Measurements from ENCODE around the gene DIPK2A. TPM values are rescaled to one million over a fixed set of nuclear protein-coding genes. Genes with fewer than 3 reads are reported as not detected.

Gene DIPK2A
- total RNA-seq, 1 experiment from 2014 or later = 14.3 TPM

DNA sequence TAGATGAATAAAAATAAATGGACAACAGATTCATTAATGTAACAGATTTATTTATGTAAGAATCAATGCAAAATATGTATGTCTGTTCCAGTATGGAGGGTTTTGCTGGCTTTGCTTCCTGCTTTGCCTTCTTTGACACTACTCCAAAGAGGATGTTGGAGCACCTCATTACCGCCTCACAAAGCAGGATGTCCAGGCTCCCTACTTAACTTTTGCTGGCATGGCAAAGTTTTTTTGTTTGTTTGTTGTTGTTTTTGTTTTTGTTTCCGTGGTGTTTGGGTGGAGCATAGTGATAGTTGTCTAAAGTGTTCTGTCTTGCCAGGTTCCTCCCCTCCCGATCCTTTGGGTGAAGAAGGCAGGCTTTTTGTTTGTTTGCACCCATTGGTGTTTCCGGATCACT lies 38.7 kb downstream of the DIPK2A start:
- POLR2A ChIA-PET = no interaction called here
- intact Hi-C loops (cut with micrococcal nuclease; ENCODE audit: unreplicated experiment) = no loop called here
- H3K4me3 ChIP-seq (ENCODE audit: low read depth in 2 of 2, low read length in 2 of 2) = no peak overlapping the region
- CTCF ChIA-PET = no interaction called here
- in situ Hi-C loops (cut with HindIII; ENCODE audit: low pct_unique_long_range_greater_than_20kb, low sequenced_read_pairs) = no loop called here
- no peaks in the 10 kb centered on the region for H3K4me1 ChIP-seq (ENCODE audit: control insufficient read depth, insufficient read depth, low read length)
- DNase-seq (ENCODE audit: low read depth, low spot score) (no peak), ATAC-seq (no peak)
- no peaks in the 10 kb centered on the region for H3K27me3 ChIP-seq (ENCODE audit: control insufficient read depth, insufficient read depth, low read length)
- no TSS peak for BruUV-seq (replicated peaks)
- H3K36me3 ChIP-seq (ENCODE audit: control insufficient read depth, insufficient read depth, low read length) = no peaks in the 10 kb centered on the region
- H3K27ac ChIP-seq (ENCODE audit: low read length) = no peak overlapping the region
- H3K9me3 ChIP-seq (ENCODE audit: control insufficient read depth, insufficient read depth, low read depth, low read length) = no peaks in the 10 kb centered on the region
- TF ChIP-seq CTCF (IDR thresholded peaks at IDR 0.05) (no peak), TCF7L2 (IDR thresholded peaks at IDR 0.05; ENCODE audit: low read depth, low read length) (no peak), SIN3A (IDR thresholded peaks at IDR 0.05; ENCODE audit: borderline replicate concordance, insufficient read depth, low read depth, low read length) (no peak), POLR2AphosphoS5 (IDR thresholded peaks at IDR 0.05; ENCODE audit: low read depth, low read length) (no peak)
- TF ChIP-seq, protein P1, sequence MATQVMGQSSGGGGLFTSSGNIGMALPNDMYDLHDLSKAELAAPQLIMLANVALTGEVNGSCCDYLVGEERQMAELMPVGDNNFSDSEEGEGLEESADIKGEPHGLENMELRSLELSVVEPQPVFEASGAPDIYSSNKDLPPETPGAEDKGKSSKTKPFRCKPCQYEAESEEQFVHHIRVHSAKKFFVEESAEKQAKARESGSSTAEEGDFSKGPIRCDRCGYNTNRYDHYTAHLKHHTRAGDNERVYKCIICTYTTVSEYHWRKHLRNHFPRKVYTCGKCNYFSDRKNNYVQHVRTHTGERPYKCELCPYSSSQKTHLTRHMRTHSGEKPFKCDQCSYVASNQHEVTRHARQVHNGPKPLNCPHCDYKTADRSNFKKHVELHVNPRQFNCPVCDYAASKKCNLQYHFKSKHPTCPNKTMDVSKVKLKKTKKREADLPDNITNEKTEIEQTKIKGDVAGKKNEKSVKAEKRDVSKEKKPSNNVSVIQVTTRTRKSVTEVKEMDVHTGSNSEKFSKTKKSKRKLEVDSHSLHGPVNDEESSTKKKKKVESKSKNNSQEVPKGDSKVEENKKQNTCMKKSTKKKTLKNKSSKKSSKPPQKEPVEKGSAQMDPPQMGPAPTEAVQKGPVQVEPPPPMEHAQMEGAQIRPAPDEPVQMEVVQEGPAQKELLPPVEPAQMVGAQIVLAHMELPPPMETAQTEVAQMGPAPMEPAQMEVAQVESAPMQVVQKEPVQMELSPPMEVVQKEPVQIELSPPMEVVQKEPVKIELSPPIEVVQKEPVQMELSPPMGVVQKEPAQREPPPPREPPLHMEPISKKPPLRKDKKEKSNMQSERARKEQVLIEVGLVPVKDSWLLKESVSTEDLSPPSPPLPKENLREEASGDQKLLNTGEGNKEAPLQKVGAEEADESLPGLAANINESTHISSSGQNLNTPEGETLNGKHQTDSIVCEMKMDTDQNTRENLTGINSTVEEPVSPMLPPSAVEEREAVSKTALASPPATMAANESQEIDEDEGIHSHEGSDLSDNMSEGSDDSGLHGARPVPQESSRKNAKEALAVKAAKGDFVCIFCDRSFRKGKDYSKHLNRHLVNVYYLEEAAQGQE (IDR thresholded peaks at IDR 0.05; ENCODE audit: insufficient read depth in 1 of 2, low read depth in 2 of 2, low read length in 1 of 2) = no peak

DNA sequence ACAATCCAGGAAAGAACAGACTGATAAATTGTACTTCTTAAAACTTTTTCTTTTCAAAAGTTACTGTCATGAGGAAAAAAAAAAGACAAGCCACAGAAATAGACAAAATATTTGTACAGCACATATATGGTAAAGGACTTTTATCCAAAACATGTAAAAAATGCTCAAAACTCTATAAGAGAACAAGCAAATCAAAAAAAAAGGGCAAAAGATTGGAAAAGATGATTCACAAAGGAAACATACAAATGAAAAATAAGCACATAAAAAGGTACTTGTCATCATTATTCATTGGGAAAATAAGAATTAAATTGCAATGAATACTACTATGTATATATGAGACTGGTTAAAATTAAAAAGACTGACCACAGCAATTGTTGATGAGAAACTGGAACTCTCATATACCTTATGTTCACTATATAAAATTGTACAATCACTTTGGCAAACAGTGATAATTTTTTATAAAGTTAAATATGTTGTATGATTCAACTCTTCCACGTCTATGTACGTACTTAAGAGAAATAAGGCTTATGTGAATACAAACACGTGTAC lies 39.7 kb downstream of the DIPK2A start:
- Histone ChIP-seq H3K27me3 (ENCODE audit: control insufficient read depth, insufficient read depth, low read length) (no peaks in the 10 kb centered on the region), H3K4me3 (ENCODE audit: low read depth in 2 of 2, low read length in 2 of 2) (no peak overlapping the region), H3K36me3 (ENCODE audit: control insufficient read depth, insufficient read depth, low read length) (no peaks in the 10 kb centered on the region), H3K9me3 (ENCODE audit: control insufficient read depth, insufficient read depth, low read depth, low read length) (no peaks in the 10 kb centered on the region), H3K27ac (ENCODE audit: low read length) (no peak overlapping the region), H3K4me1 (ENCODE audit: control insufficient read depth, insufficient read depth, low read length) (no peaks in the 10 kb centered on the region)
- BruUV-seq (replicated peaks) = no TSS peak
- no peak for TF ChIP-seq POLR2AphosphoS5 (IDR thresholded peaks at IDR 0.05; ENCODE audit: low read depth, low read length)
- no peak for TF ChIP-seq SIN3A (IDR thresholded peaks at IDR 0.05; ENCODE audit: borderline replicate concordance, insufficient read depth, low read depth, low read length)
- no peak for TF ChIP-seq TCF7L2 (IDR thresholded peaks at IDR 0.05; ENCODE audit: low read depth, low read length)
- TF ChIP-seq CTCF (IDR thresholded peaks at IDR 0.05) = no peak
- TF ChIP-seq, protein P1 (IDR thresholded peaks at IDR 0.05; ENCODE audit: insufficient read depth in 1 of 2, low read depth in 2 of 2, low read length in 1 of 2) = no peak
- ATAC-seq (no peak), DNase-seq (ENCODE audit: low read depth, low spot score) (no peak)
- in situ Hi-C loops (cut with HindIII; ENCODE audit: low pct_unique_long_range_greater_than_20kb, low sequenced_read_pairs) = no loop called here
- intact Hi-C loops (cut with micrococcal nuclease; ENCODE audit: unreplicated experiment) = no loop called here
- ChIA-PET POLR2A (no interaction called here), CTCF (no interaction called here)

Measured in Panc1 (cell line).